CD4-positive, alpha-beta T cell (primary cell): ENCODE results near the gene IFI6. TPM values are rescaled to one million over a fixed set of nuclear protein-coding genes. Genes with fewer than 3 reads are reported as not detected.

ENCODE experiments used
- ATAC-seq: fragments of 200-7000 bp; cut with Tn5 transposase; one replicate; pipeline ENCODE4 v1.10.0; 2022; ENCODE audit warnings: mild to moderate bottlenecking; ENCODE audit not compliant: poor library complexity
- CTCF ChIA-PET: fragments of 350-600 bp; sonication (Branson Sonifier 250); formaldehyde crosslinking; loops from one replicate; lab custom pipeline; 2021; ENCODE audit warnings: antibody characterized with exemption, inconsistent platforms; lab: Charles Lee
- POLR2A ChIA-PET: fragments of 350-600 bp; sonication (Branson Sonifier 250); formaldehyde crosslinking; loops from one replicate; lab custom pipeline; 2021; ENCODE audit warnings: antibody characterized with exemption, inconsistent platforms; lab: Charles Lee
- DNase-seq, 14 experiments: peaks; one replicate each; pipeline ENCODE4 v3.0.0-alpha.2; 2013 to 2020; ENCODE audit warnings: mixed read lengths in 2 of 14
- H3K27ac ChIP-seq, 2 donors: one replicate each; pipeline versions ENCODE4 v1.5.1 to v1.7.0; 2013; ENCODE audit warnings: low read length in 2 of 2, low read depth in 1 of 2, mild to moderate bottlenecking in 1 of 2
- H3K27me3 ChIP-seq, 2 experiments: 1 replicate in 1 of 2; 2 replicates in 1 of 2; pipeline versions ENCODE4 v1.6.1 to v1.7.0; 2013; ENCODE audit warnings: low read length in 2 of 2, control low read depth in 1 of 2, mild to moderate bottlenecking in 1 of 2, moderate library complexity in 1 of 2; ENCODE audit not compliant: insufficient read depth in 2 of 2, control insufficient read depth in 1 of 2
- H3K36me3 ChIP-seq: one replicate; pipeline ENCODE4 v1.6.1; 2013; ENCODE audit warnings: low read length, control low read depth; ENCODE audit not compliant: insufficient read depth
- H3K4me1 ChIP-seq: one replicate; pipeline ENCODE4 v1.6.1; 2013; ENCODE audit warnings: low read length, control low read depth; ENCODE audit not compliant: insufficient read depth
- H3K4me3 ChIP-seq: one replicate; pipeline ENCODE4 v1.5.1; 2013; ENCODE audit warnings: mild to moderate bottlenecking, low read length, moderate library complexity
- H3K9me3 ChIP-seq, 2 experiments: 1 replicate in 1 of 2; 2 replicates in 1 of 2; pipeline versions ENCODE4 v1.6.1 to v1.7.0; 2013; ENCODE audit warnings: low read length in 2 of 2, mild to moderate bottlenecking in 2 of 2, control low read depth in 1 of 2, moderate library complexity in 1 of 2; ENCODE audit not compliant: control insufficient read depth in 1 of 2, insufficient read depth in 1 of 2
- H3K27ac Mint-ChIP-seq: one replicate; pipeline ENCODE4 v1.8.0; 2020; ENCODE audit warnings: mixed read lengths
- H3K27me3 Mint-ChIP-seq: one replicate; pipeline ENCODE4 v1.8.0; 2021; ENCODE audit warnings: mixed read lengths
- H3K36me3 Mint-ChIP-seq: one replicate; pipeline ENCODE4 v1.8.0; 2021; ENCODE audit warnings: low read depth, mixed read lengths
- H3K4me1 Mint-ChIP-seq: one replicate; pipeline ENCODE4 v1.8.0; 2021; ENCODE audit warnings: low read depth, mixed read lengths
- H3K4me3 Mint-ChIP-seq: one replicate; pipeline ENCODE4 v1.8.0; 2020; ENCODE audit warnings: mild to moderate bottlenecking, mixed read lengths
- H3K9me3 Mint-ChIP-seq: one replicate; pipeline ENCODE4 v1.8.0; 2020; ENCODE audit warnings: mixed read lengths
- intact Hi-C, 2 experiments: fragments of 100-400 bp; cut with DNase I in 1 of 2; cut with micrococcal nuclease in 1 of 2; formaldehyde crosslinking; loops; one replicate each; pipeline versions ENCODE4 v1.15.1 to v1.9.0; 2023 to 2025; cut with DNase I, micrococcal nuclease
- total RNA-seq, 174 experiments: library from RNA in 2 of 174; stranded (reverse) in 2 of 174; gene quantifications; one replicate each; pipeline ENCODE4 v1.2.3 and lab custom pipeline; 2021 to 2026
- TF ChIP-seq, protein P1 (sequence below): fragments of 200-600 bp; IDR thresholded peaks from one replicate; pipeline ENCODE4 v1.8.0; 2022; ENCODE audit warnings: antibody characterized with exemption, mild to moderate bottlenecking

The IFI6 gene
- total RNA-seq, 2 experiments from 2014 or later, result 33.6 to 36.2 TPM

DNA sequence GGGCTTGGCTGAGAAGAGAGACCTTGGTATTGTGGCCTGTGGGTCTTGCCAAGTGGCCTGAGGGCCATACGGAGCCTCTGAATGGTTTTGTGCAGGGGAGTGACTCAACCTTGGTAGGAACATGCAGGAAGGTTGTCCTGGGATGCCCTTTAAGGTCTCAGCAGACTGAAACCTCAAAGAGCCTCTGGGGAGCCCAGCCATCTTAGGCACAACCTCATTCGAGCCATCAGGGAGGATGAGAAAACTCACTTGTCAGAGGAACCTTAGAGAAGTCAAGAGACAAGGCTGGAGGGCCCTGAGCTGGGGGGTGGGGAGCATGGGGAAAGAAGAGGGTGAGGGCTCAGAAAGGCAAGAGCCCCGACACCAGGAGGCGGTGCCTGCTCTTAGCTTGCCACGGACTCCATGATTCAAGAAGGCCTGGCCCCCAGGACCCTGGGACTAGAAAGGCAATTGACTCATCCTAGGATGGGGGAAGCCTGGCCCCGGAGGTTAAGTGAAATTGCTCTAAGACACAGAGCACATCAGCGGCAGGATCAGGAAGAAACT lies 13.0 kb downstream of the IFI6 start:
- Mint-ChIP-seq H3K9me3 (no peaks in the 10 kb centered on the region), H3K4me1 (peaks cover 55% of the 10 kb centered on the region), H3K4me3 (peak overlapping the region; percentile 93), H3K27me3 (no peaks in the 10 kb centered on the region), H3K27ac (peak overlapping the region; percentile 88), H3K36me3 (peaks cover 5% of the 10 kb centered on the region)
- ATAC-seq, result peak; percentile 1
- peak in 5 of 14 experiments; percentile 11 to 75 (median 35) for DNase-seq
- ChIA-PET CTCF (interaction anchor here (1.0 to 1.7 kb wide), 2 partner anchors 10 to 15 kb away, joined by 3 to 5 read pairs; no protein-coding TSS in a partner anchor), POLR2A (interaction anchor here (1.2 kb wide), 1 partner anchor 28 kb away, joined by 6 read pairs; no protein-coding TSS in a partner anchor)
- intact Hi-C loops, result no loop called here
- Histone ChIP-seq H3K27ac (peak overlapping the region; percentile 87), H3K4me1 (peaks cover 52% of the 10 kb centered on the region), H3K9me3 (no peaks in the 10 kb centered on the region), H3K36me3 (no peaks in the 10 kb centered on the region), H3K4me3 (peak overlapping the region; percentile 45), H3K27me3 (no peaks in the 10 kb centered on the region)
- TF ChIP-seq, protein P1, sequence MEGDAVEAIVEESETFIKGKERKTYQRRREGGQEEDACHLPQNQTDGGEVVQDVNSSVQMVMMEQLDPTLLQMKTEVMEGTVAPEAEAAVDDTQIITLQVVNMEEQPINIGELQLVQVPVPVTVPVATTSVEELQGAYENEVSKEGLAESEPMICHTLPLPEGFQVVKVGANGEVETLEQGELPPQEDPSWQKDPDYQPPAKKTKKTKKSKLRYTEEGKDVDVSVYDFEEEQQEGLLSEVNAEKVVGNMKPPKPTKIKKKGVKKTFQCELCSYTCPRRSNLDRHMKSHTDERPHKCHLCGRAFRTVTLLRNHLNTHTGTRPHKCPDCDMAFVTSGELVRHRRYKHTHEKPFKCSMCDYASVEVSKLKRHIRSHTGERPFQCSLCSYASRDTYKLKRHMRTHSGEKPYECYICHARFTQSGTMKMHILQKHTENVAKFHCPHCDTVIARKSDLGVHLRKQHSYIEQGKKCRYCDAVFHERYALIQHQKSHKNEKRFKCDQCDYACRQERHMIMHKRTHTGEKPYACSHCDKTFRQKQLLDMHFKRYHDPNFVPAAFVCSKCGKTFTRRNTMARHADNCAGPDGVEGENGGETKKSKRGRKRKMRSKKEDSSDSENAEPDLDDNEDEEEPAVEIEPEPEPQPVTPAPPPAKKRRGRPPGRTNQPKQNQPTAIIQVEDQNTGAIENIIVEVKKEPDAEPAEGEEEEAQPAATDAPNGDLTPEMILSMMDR, result no peak

DNA sequence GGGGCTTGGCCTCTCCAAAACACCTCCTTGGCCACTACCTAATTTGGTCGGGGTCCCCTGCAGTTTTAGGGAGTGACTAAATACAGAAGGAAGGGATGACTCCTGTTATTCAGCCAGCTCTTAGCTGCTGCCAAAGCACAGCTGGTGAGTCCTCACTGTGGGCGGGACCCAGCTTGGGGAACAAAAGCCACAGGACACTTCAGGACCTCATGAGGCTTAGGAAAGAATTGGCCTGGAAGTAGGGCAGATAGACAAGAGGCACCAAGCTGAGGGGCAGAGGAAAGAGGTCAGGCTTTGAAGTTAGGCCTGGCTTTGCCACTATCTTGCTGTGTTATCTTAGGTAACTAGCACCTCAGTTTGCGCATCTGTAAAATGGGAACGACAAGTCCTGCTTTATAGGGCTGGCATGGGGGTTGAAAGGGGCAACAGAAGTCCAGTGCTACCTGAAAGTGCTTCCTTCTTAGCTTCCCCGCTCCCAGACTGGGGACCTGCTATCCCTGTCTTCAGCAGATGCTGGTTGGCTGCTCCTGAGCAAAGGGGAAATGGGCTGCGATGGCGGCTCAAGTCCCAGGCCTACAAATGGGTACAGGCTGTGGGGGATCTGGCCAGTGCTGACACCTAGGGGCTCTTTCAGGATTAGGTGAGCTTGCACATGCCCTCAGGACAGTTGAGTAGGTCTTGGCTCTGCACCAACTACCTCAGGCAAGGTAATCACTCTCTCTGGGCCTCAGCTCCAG lies 15.7 kb downstream of the IFI6 start:
- H3K27me3 ChIP-seq, result no peaks in the 10 kb centered on the region
- Mint-ChIP-seq H3K27ac (no peak overlapping the region), H3K4me3 (no peak overlapping the region), H3K4me1 (peaks cover 36% of the 10 kb centered on the region), H3K27me3 (no peaks in the 10 kb centered on the region), H3K36me3 (no peaks in the 10 kb centered on the region), H3K9me3 (no peaks in the 10 kb centered on the region)
- H3K4me1 ChIP-seq, result peaks cover 29% of the 10 kb centered on the region
- peak in 2 of 14 experiments; percentile 48 to 64 for DNase-seq
- no peak overlapping the region for H3K27ac ChIP-seq
- no peaks in the 10 kb centered on the region for H3K9me3 ChIP-seq
- TF ChIP-seq, protein P1, result no peak
- no peak overlapping the region for H3K4me3 ChIP-seq
- no peak for ATAC-seq
- no peaks in the 10 kb centered on the region for H3K36me3 ChIP-seq
- POLR2A ChIA-PET, result no interaction called here
- CTCF ChIA-PET, result no interaction called here
- intact Hi-C loops, result no loop called here

DNA sequence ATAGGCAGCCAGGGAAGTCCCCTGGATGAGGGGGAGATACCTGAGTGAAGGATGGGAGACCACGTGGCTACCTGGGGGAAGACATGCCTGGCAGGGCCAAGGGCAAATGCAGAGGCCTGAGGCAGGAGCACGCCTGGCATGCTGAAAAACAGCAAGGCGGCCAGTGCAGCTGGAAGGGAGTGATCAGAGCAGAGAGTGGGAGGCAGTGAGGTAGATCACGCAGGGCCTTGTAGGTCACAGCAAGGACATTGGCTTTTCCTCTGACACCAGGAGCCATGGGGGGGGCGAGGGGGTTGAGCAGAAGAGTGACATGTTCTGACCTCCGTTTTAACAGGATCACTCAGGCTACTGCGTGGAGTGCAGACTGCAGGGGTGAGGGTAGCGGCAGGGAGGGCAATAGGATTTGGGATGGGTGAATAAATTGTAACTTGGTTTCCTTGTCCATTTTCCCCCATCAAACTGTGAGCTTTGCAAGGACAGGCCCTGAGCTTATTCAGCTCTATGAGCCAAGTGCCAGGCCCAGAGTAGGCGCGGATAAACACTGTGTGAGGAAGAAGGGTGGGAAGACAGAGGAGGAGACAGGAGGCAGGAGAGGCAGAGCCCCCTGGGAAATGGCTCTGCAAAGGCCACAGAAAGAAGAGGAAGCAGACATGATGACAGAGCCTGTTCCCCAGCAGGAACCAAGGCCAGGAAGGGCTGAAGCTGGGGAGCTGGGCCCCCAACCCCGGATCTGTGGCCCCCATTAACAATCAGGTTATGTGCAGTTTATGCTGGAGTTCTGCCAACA lies 16.6 kb downstream of the IFI6 start:
- Mint-ChIP-seq H3K9me3 (no peaks in the 10 kb centered on the region), H3K36me3 (no peaks in the 10 kb centered on the region), H3K4me1 (peaks cover 36% of the 10 kb centered on the region), H3K4me3 (no peak overlapping the region), H3K27ac (peak overlapping the region; percentile 58), H3K27me3 (no peaks in the 10 kb centered on the region)
- TF ChIP-seq, protein P1, result no peak
- ATAC-seq (no peak), DNase-seq (no peak)
- no peak overlapping the region for H3K27ac ChIP-seq
- no peaks in the 10 kb centered on the region for H3K27me3 ChIP-seq
- POLR2A ChIA-PET, result no interaction called here
- no peaks in the 10 kb centered on the region for H3K9me3 ChIP-seq
- no peaks in the 10 kb centered on the region for H3K36me3 ChIP-seq
- H3K4me1 ChIP-seq, result peaks cover 22% of the 10 kb centered on the region
- CTCF ChIA-PET, result no interaction called here
- H3K4me3 ChIP-seq, result no peak overlapping the region
- intact Hi-C loops, result no loop called here
